Stimulated activated CD8-positive, alpha-beta memory T cell treated with anti-CD3 and anti-CD28 coated beads, Interleukin-2, amount 100 ng/mL, for 1 hour (primary cell): ENCODE data around the gene LOC101059915.
"Not testable (repeated sequence)": the region's sequence is repeated elsewhere in the genome, so short reads cannot be mapped to it uniquely, and the experiment has no call there.

ENCODE experiments used
- DNase-seq, 2 donors: peaks; one replicate each; pipeline ENCODE4 v3.0.0-alpha.2; 2020; ENCODE audit warnings: low read depth in 2 of 2

LOC101059915 gene

DNA sequence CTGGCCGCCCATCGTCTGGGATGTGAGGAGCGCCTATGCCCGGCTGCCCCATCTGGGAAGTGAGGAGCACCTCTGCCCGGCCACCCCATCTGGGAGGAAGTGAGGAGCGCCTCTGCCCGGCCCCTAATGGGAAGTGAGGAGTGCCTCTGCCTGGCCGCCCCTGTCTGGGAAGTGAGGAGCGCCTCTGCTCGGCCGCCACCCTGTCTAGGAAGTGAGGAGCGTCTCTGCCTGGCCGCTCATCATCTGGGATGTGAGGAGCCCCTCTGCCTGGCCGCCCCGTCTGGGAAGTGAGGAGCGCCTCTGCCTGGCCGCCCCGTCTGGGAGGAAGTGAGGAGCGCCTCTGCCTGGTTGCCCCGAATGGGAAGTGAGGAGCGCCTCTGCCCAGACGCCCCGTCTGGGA is 8.3 kb downstream of the LOC101059915 start:
- DNase-seq: not testable (repeated sequence)

DNA sequence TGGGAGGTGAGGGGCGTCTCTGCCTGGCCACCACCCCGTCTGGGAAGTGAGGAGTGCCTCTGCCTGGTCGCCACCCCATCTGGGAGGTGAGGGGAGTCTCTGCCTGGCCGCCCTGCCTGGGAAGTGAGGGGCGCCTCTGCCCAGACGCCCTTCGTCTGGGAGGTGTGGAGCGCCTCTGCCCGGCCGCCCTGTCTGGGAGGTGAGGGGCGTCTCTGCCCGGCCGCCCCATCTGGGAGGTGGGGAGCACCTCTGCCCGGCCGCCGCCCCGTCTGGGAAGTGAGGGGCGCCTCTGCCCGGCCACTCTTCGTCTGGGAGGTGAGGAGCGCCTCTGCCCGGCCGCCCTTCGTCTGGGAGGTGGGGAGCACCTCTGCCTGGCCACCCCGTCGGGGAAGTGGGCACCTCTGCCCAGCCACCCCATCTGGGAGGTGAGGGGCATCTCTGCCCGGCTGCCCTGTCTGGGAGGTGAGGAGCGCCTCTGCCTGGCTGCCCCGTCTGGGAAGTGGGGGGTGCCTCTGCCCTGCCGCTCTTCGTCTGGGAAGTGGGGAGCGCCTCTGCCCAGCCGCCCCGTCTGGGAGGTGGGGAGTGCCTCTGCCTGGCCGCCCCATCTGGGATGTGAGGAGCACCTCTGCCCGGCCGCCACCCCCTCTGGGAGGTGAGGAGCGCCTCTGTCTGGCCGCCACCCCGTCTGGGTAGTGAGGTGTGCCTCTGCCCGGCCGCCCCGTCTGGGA is 8.9 kb downstream of the LOC101059915 start:
- DNase-seq: not testable (repeated sequence)

DNA sequence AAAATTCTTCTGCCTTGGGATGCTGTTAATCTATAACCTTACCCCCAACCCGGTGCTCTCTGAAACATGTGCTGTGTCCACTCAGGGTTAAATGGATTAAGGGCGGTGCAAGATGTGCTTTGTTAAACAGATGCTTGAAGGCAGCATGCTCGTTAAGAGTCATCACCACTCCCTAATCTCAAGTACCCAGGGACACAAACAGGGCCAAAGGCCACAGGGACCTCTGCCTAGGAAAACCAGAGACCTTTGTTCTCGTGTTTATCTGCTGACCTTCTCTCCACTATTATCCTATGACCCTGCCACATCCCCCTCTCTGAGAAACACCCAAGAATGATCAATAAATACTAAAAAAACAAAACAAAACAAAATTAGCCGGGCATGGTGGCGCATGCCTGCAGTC is 9.8 kb downstream of the LOC101059915 start:
- DNase-seq: not testable (repeated sequence)

DNA sequence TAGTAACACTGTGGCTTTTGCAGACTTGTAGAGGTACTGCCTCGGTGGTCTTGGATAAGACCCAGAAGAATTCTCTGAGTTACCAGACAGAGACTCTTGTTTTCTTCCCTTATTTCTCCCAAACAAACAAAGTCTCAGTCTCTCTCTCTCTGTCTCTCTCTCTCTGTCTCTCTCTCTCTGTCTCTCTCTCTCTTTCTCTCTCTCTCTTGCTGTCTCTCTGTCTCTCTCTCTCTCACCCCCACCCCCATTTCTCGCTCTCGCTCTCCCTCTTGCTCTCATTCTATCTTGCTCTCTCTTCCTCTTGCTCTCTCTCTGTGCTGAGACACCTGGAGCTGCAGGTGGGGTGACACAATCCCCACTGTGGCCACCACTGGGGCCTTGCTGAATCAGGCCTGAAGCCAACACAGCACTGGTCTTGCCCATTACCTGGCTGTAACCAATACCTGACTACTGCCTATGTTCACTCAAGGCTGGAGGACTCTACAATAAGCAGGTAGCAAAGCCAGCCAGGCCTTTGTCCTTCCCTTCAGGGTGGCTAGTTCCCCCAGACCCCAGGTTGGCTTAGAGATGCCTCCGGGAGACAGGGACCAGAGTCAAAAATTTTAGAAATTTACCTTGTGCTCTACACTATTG is 12.3 kb downstream of the LOC101059915 start:
- no peak for DNase-seq

DNA sequence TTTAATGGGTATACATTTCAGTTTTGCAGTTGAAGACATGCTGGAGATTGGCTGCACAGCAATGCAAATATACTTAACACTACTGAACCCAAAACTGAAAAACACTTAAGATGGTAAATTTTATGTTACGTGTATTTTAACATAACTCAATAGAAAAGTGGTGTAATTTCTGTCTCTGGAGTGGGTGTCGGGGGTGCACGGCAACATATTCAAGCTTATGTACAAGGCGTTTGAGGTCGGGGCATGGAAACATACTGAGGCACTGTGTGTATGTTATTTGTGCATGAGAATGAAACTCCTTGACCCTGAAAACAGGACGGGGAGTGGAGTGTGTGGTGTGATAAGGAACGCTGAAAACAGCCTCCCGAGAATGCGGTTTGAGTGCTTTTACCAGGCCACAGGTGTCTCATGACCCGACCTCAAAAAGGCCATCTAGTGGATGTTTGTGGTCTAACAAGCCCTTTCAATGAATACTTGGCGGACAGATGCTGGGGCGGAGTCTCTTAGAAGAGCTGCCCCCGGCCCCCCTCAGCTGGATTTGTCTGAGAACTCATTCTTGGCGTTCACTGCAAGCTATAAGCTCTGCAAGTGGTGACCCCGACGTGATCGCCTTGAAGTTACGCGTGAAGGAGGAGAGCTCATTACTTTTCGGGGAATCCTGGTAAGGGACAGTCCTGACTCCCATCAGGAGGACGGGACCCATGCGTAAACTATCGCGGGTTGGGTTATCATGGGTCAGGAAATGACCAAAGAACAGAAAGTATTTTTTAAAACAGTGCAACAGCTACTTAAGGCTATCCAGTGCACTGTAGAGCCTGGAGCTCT is 29.5 kb downstream of the LOC101059915 start:
- not testable (repeated sequence) for DNase-seq

DNA sequence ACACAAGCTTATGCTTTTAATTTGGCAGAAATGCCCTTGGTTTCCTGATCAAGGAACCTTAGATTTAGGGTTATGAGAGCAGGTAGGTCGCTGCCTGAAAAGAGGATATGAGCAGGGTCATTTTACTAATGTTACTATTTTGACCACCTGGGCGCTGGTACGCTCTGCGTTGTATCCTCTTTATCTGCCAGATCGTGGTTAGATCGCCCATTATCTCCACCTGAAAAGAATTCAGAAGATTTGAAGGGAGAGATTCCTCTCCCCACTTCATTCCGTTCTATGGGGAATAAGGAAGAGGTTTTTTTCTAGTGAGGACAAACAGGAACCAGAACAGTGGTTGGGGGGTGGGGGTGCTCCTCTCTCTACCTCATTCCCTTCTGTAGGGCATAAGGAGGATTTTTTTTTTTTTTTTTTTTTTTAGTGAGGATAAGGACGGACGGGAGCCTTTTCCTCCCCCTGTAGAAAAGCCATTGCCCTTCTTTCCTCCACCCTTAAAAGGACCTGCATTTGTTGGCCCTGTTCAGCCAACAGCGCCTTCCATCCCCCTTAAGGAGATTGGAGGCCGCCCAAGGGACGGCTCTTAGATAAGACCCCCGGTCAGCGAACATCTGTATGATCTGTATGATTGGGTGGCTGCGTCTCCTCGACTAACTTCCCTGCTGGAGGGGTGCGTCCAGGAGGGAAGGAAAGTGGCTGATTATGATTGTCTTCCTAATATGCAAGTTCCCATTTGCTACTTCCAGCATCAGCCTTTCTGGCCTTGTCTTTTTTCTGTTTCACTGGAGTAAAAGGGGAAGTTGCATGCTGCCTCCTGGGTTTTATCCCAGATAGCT is 30.3 kb downstream of the LOC101059915 start:
- DNase-seq: not testable (repeated sequence)

DNA sequence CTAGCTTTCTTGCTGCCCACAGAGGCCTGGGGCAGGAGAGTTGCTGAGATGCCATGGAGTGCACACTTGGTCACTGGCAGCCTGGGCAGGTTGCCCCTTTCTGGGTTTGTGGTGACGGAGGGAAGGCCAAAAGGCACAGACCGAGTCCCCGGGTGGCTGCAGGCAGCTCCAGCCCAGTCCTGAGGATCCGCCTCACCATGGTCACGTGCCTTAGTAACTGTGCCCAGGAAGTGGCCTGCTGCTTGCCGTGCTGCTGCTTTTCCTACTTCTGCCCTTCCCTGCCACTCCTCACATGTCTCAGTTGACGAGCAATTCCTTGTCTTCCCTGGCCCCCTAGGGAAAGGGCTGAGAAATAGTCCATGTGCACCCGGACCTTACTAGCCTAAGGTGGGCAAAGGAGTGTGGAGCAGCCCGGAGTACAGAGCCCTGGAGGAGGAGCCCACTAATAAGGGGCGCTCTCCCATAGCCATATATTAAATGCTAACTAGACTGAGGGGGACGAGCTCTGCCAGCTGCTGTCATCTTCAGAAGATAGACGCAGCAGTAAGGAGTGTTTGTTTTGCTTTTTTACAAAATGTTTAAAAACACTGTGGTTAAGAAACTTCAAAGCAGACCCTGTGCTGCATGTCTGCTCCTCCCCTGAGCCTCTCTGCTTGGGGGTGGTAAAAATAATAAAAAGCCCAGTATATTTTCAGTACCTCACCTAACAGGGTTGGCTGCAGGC is 31.1 kb downstream of the LOC101059915 start:
- DNase-seq: not testable (repeated sequence)

DNA sequence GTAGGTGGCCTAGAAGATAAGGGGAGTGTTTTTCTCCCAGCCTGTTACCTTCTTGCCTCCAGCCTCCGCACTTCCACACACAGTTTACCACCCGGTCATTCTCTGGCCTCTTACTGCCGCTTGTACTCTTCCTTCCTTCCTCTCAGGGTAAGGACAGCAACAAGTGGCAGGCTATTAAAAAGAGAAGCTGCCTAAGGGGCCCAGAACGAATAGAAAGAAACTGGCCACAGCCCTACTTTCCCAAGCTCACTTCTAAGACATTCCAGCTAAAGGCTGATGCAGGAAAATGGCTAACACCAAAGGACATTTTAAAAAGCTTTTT is 31.6 kb downstream of the LOC101059915 start:
- not testable (repeated sequence) for DNase-seq

DNA sequence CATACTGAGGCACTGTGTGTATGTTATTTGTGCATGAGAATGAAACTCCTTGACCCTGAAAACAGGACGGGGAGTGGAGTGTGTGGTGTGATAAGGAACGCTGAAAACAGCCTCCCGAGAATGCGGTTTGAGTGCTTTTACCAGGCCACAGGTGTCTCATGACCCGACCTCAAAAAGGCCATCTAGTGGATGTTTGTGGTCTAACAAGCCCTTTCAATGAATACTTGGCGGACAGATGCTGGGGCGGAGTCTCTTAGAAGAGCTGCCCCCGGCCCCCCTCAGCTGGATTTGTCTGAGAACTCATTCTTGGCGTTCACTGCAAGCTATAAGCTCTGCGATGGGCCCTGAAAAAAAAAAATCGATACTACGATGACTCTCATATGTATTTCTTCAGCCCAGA is 35.5 kb downstream of the LOC101059915 start:
- not testable (repeated sequence) for DNase-seq

DNA sequence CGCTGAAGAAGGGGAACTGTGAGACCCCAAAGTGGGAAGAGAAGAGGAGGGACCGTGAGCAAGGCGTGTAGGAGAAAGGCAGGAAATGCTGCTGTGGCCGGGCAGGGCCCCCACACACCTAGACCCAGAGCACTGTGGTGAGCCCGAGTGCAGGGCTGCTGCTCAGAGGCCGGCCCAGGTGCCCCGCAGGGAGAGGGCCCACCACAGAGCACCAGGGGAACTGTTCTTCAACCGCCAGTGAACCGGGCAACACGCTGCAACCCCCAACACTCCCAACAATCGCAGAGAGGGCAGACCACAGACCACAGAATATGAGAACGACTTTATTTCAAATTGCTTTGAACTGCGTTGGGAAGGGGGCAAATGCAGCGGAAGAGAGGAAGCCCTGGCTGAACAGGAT is 46.7 kb downstream of the LOC101059915 start:
- DNase-seq: not testable (repeated sequence)

DNA sequence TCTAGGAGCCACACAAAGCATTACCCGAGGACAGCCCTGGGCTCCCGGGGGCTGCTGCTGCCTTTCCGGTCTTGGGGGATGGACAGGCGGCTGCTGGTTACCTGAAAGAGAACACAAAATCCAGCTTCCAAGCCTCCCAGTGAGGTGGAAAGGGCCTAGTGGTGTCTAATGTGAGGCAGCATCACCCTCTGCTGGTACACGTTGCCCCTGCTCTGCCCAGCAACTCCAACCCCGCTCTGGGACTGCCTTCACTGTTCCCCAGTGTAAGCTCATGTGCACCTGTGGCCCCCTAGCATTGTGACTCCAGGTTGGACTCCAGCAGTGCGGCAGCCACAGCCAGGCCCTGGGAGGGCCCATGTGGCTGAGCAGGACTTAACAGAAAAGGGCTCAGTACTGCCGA is 48.2 kb downstream of the LOC101059915 start:
- not testable (repeated sequence) for DNase-seq

DNA sequence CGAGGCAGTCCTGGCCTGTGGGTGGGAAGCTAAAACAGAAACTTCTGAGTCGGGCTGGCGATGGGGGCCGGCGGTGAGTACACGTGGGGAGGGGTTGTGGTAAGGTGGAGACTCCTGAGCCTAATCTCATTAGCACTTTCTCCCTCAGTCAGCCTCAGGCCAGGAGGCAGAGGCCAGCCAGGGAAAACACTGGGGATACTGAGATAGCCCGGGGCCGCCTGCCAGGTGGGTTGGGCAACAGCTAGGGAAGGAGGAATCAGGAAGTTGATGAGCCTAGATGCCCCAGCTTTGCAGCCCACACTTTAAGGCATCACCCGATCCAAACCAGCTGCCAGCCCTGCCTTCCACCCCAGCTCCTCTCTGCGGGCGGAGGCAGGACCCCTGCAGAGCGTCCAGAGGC is 49.0 kb downstream of the LOC101059915 start:
- not testable (repeated sequence) for DNase-seq

DNA sequence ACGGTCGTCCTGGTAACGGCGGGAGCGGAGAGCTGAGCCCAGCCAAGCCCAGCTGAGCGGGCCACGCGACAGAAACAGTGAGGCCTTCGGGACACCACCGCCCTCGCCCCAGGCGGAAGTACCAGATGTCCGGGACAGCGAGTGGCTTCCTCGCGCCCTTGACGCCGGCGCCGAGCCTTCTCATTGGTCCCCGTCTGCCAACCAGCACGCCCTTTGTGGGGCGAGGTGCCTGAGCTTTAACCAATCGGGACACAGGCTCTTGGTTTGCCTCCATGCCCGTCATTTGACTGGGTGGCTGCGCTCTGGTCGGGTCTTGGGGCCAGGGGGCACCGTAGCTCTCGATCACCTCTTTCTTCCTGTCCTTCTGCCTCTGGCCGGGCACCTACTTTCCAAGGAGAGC is 50.8 kb downstream of the LOC101059915 start, which contains the start of gene CXorf49:
Gene CXorf49 (minus strand): TSS at position 101 of the 400 bp plus-strand sequence. CDS start 134 bp downstream, outside the sequence.
- DNase-seq: not testable (repeated sequence)

DNA sequence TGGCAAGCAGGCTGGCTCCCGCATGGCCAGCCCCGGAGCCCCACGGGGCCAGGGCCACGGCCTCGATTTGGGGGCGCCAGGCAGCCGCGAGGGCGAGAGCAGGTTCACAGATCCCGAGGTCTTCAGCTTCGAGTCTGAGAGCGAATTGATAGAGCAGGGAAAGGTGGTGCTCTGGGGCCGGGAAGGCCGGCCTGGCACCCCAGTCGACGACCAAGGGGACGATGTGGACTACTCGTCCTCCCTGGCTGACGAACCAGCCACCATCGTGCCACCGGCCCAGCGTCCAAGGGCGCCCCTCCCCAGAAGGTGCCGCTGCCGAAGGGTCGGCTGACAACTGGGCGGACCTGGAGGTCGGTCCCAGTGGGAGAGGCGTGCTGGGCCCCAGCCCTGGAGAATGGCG is 51.8 kb downstream of the LOC101059915 start:
- not testable (repeated sequence) for DNase-seq

DNA sequence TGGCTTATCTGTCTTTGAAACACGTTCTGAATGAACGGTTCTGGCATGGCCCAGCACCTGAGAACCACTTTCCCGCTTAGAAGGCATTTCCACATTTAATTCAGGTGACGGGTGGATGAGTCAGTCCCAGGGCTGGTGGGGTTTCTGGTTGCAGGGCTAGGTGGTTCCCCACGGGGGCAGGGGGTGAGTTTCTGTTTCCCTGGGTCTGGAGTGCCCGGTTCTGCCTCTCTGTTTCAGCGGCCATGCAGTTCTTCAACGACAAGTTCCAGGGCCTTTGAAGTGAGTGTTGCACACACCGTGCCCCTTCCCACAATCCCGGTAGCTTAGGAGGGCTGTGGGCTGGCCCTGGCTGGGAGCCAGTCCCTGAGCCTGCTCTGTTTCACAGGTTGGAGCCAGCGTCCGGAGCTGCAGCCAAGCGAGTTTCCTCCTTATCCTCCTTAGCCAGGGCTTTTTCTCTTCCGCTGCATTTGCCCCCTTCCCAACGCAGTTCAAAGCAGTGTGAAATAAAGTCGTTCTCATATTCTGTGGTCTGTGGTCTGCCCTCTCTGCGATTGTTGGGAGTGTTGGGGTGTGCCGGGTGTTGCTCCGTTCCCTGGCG is 53.0 kb downstream of the LOC101059915 start:
- DNase-seq: not testable (repeated sequence)
